ENCODE measurements around the gene CSMD2.

DNA sequence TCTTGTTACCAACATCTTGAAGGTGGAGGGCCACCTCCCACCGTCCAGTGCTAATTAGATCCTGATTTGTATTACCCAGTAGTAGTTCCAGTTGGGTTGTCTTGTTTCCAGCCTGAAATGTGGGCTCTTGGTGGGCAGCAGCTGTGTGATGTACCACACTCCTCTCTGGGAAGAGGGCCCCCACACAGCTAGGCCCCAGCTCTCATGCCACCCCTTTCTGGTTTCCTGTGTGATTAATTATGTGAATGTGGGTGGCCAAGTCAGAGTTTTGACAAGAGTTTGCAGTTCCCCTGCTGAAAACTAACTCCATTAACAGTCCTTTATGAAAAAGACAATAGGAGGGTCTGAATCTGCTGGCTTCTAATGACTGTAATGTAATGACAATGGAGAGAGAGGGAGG is 297.3 kb downstream of the CSMD2 start:
- TF ChIP-seq, protein P1, sequence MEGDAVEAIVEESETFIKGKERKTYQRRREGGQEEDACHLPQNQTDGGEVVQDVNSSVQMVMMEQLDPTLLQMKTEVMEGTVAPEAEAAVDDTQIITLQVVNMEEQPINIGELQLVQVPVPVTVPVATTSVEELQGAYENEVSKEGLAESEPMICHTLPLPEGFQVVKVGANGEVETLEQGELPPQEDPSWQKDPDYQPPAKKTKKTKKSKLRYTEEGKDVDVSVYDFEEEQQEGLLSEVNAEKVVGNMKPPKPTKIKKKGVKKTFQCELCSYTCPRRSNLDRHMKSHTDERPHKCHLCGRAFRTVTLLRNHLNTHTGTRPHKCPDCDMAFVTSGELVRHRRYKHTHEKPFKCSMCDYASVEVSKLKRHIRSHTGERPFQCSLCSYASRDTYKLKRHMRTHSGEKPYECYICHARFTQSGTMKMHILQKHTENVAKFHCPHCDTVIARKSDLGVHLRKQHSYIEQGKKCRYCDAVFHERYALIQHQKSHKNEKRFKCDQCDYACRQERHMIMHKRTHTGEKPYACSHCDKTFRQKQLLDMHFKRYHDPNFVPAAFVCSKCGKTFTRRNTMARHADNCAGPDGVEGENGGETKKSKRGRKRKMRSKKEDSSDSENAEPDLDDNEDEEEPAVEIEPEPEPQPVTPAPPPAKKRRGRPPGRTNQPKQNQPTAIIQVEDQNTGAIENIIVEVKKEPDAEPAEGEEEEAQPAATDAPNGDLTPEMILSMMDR (IDR thresholded peaks at IDR 0.05), result no peak
- TF ChIP-seq POLR2A (IDR thresholded peaks at IDR 0.05), result no peak
- TF ChIP-seq POLR2AphosphoS5 (IDR thresholded peaks at IDR 0.05), result no peak

All from sigmoid colon (tissue), 4 donors.